Type B pancreatic cell (in vitro differentiated cells): ENCODE measurements around the gene TEX29. TPM values are rescaled to one million over a fixed set of nuclear protein-coding genes. Genes with fewer than 3 reads are reported as not detected.

Experiments
- DNase-seq: peaks from one replicate; pipeline ENCODE4 v3.0.0; 2021; ENCODE audit warnings: mixed read lengths; ENCODE audit not compliant: unreplicated experiment; ENCODE audit errors: extremely low spot score
- H3K27ac Mint-ChIP-seq: 2 replicates; pipeline ENCODE4 v1.8.0; 2021; ENCODE audit warnings: mild to moderate bottlenecking, mixed read lengths
- H3K27me3 Mint-ChIP-seq: 2 replicates; pipeline ENCODE4 v1.8.0; 2021; ENCODE audit warnings: mixed read lengths
- H3K36me3 Mint-ChIP-seq: 2 replicates; pipeline ENCODE4 v1.8.0; 2021; ENCODE audit warnings: mixed read lengths
- H3K4me1 Mint-ChIP-seq: one replicate; pipeline ENCODE4 v1.8.0; 2021; ENCODE audit warnings: mixed read lengths; ENCODE audit not compliant: unreplicated experiment
- H3K4me3 Mint-ChIP-seq: 2 replicates; pipeline ENCODE4 v1.8.0; 2021; ENCODE audit warnings: mild to moderate bottlenecking, mixed read lengths
- H3K9me3 Mint-ChIP-seq: 2 replicates; pipeline ENCODE4 v1.8.0; 2021; ENCODE audit warnings: mixed read lengths
- CTCF ChIP-seq: fragments of 200-600 bp; sonication (generic); conservative IDR thresholded peaks from 2 replicates; pipeline ENCODE4 v1.5.0; 2021; ENCODE audit warnings: antibody characterized with exemption, mild to moderate bottlenecking
- total RNA-seq: library from RNA; stranded (reverse); gene quantifications from 2 replicates; pipeline ENCODE4 v1.2.1, GENCODE V29; 2021; ENCODE audit warnings: low replicate concordance

TEX29 gene
- total RNA-seq, 1 donor from 2014 or later = 0.92 TPM

GRCh38 chr13:111323950-111324651 lies 3.7 kb downstream of the TEX29 start:
- no peak for TF ChIP-seq CTCF
- Mint-ChIP-seq H3K27ac (no peak overlapping the region), H3K4me3 (no peak overlapping the region), H3K9me3 (no peaks in the 10 kb centered on the region), H3K27me3 (no peaks in the 10 kb centered on the region), H3K4me1 (no peaks in the 10 kb centered on the region), H3K36me3 (no peaks in the 10 kb centered on the region)
- DNase-seq = peak; percentile 62

GRCh38 chr13:111324736-111325135 lies 4.3 kb downstream of the TEX29 start:
- Mint-ChIP-seq H3K36me3 (no peaks in the 10 kb centered on the region), H3K4me1 (no peaks in the 10 kb centered on the region), H3K4me3 (no peak overlapping the region), H3K27me3 (no peaks in the 10 kb centered on the region), H3K27ac (no peak overlapping the region), H3K9me3 (no peaks in the 10 kb centered on the region)
- DNase-seq = peak; percentile 57
- no peak for TF ChIP-seq CTCF

- Mint-ChIP-seq H3K9me3 (no peaks in the 10 kb centered on the region), H3K27me3 (no peaks in the 10 kb centered on the region), H3K4me1 (no peaks in the 10 kb centered on the region), H3K27ac (no peak overlapping the region), H3K4me3 (no peak overlapping the region), H3K36me3 (no peaks in the 10 kb centered on the region)
- TF ChIP-seq CTCF = no peak
- peak; percentile 31 for DNase-seq
These were observed 4.9 kb downstream of the TEX29 start for GRCh38 chr13:111325146-111325890.

GRCh38 chr13:111325941-111326620 lies 5.6 kb downstream of the TEX29 start:
- Mint-ChIP-seq H3K4me3 (no peak overlapping the region), H3K27ac (no peak overlapping the region), H3K27me3 (no peaks in the 10 kb centered on the region), H3K4me1 (no peaks in the 10 kb centered on the region), H3K36me3 (no peaks in the 10 kb centered on the region), H3K9me3 (no peaks in the 10 kb centered on the region)
- DNase-seq = peak; percentile 60
- no peak for TF ChIP-seq CTCF

- peak; percentile 61 for DNase-seq
- H3K4me1 Mint-ChIP-seq = no peaks in the 10 kb centered on the region
- H3K27me3 Mint-ChIP-seq = no peaks in the 10 kb centered on the region
- H3K4me3 Mint-ChIP-seq = no peak overlapping the region
- H3K36me3 Mint-ChIP-seq = no peaks in the 10 kb centered on the region
- no peak for TF ChIP-seq CTCF
- no peak overlapping the region for H3K27ac Mint-ChIP-seq
- H3K9me3 Mint-ChIP-seq = no peaks in the 10 kb centered on the region
These were observed 6.2 kb downstream of the TEX29 start for GRCh38 chr13:111326621-111326965.
